Liver (tissue), 3 donors: ENCODE measurements around the gene LPAR3.

Experiments
- EGR1 ChIP-seq, 2 donors: IDR thresholded peaks; 2 replicates each; pipeline ENCODE4 v1.6.1; 2016 to 2018; ENCODE audit warnings: antibody characterized with exemption in 2 of 2, low read depth in 2 of 2
- FOXA1 ChIP-seq: IDR thresholded peaks from 2 replicates; pipeline ENCODE4 v1.6.1; 2016; ENCODE audit warnings: antibody characterized with exemption
- GABPA ChIP-seq, 2 donors: IDR thresholded peaks in 1 of 2; conservative IDR thresholded peaks in 1 of 2; 2 replicates each; pipeline ENCODE4 v1.6.1; 2016; ENCODE audit warnings: antibody characterized with exemption in 2 of 2, mild to moderate bottlenecking in 1 of 2, moderate library complexity in 1 of 2
- HNF4A ChIP-seq, 2 donors: conservative IDR thresholded peaks; 2 replicates each; pipeline ENCODE4 v1.6.1; 2016; ENCODE audit warnings: antibody characterized with exemption in 2 of 2, mild to moderate bottlenecking in 2 of 2
- NR2F2 ChIP-seq: IDR thresholded peaks from 2 replicates; pipeline ENCODE4 v1.6.1; 2016; ENCODE audit warnings: antibody characterized with exemption
- RAD21 ChIP-seq, 2 donors: IDR thresholded peaks; 2 replicates each; pipeline ENCODE4 v1.6.1; 2016; ENCODE audit warnings: antibody characterized with exemption in 2 of 2, mild to moderate bottlenecking in 2 of 2
- SP1 ChIP-seq: IDR thresholded peaks from 2 replicates; pipeline ENCODE4 v1.6.1; 2018; ENCODE audit warnings: antibody characterized with exemption, mild to moderate bottlenecking
- TAF1 ChIP-seq: conservative IDR thresholded peaks from 2 replicates; pipeline ENCODE4 v1.6.1; 2016; ENCODE audit warnings: antibody characterized with exemption, mild to moderate bottlenecking
- YY1 ChIP-seq: IDR thresholded peaks from 2 replicates; pipeline ENCODE4 v1.6.1; 2016; ENCODE audit warnings: antibody characterized with exemption, mild to moderate bottlenecking
- TF ChIP-seq, protein P1 (sequence below): fragments of 150-350 bp; IDR thresholded peaks from 2 replicates; pipeline ENCODE4 v1.5.1; 2017; ENCODE audit warnings: improper control_type of control experiment, low read depth, low read length; ENCODE audit not compliant: missing input control
- TF ChIP-seq, protein P2 (sequence below): IDR thresholded peaks from 2 replicates; pipeline ENCODE4 v1.6.1; 2016; ENCODE audit warnings: antibody characterized with exemption
- TF ChIP-seq, protein P3 (sequence below): IDR thresholded peaks from 2 replicates; pipeline ENCODE4 v1.6.1; 2016; ENCODE audit warnings: antibody characterized with exemption, mild to moderate bottlenecking
- TF ChIP-seq, protein P4 (sequence below): IDR thresholded peaks from 2 replicates; pipeline ENCODE4 v1.6.1; 2016; ENCODE audit warnings: antibody characterized with exemption
- donor health status: healthy.
- donor health status: healthy.

DNA sequence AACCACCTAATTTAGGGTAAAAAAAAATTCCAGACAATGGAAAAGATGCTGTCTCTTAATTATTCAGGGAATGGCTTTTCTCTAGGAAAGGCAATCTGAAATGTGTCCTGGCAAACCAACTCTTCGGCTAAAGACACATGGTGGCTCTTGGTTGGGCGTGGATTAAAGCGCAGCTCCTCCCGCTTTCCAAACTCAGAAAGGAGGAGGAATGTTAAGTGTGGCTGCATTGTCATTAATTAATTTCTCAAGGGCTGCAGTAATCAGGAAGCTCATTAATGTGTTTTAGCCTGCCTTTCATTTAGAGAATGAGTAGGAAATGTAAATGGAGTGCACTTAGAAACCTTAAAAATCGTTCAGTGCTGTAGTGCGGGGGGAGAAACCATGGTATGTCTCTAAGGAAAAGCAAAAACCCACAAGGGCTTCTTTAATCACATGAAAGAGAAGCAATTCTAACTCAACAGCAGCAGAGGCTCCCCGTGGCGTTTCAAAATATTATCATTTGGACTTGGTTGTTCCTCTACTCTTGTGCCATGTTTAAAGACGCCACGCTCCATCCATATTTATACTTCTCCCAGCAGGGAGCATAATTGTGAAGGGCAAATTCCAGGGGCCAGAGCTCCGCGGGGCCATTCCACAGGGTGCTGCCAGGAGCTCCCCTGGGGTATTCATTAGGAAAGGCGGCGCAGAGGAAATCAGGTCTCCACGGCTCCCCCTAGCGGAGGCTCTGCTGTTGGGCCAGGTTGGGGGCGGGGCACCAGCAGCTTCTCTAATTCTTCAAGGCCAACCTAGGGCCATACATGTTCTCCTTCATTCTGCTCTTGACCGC, 110.8 kb downstream of the LPAR3 start:
- TF ChIP-seq, protein P1, sequence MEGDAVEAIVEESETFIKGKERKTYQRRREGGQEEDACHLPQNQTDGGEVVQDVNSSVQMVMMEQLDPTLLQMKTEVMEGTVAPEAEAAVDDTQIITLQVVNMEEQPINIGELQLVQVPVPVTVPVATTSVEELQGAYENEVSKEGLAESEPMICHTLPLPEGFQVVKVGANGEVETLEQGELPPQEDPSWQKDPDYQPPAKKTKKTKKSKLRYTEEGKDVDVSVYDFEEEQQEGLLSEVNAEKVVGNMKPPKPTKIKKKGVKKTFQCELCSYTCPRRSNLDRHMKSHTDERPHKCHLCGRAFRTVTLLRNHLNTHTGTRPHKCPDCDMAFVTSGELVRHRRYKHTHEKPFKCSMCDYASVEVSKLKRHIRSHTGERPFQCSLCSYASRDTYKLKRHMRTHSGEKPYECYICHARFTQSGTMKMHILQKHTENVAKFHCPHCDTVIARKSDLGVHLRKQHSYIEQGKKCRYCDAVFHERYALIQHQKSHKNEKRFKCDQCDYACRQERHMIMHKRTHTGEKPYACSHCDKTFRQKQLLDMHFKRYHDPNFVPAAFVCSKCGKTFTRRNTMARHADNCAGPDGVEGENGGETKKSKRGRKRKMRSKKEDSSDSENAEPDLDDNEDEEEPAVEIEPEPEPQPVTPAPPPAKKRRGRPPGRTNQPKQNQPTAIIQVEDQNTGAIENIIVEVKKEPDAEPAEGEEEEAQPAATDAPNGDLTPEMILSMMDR = peak; percentile 67
- peak; percentile 46 to 75 for TF ChIP-seq RAD21 (IDR thresholded peaks at IDR 0.05)
- no peak for TF ChIP-seq TAF1
- no peak for TF ChIP-seq EGR1 (IDR thresholded peaks at IDR 0.05; ENCODE audit: low read depth in 2 of 2)
- no peak for TF ChIP-seq SP1
- TF ChIP-seq YY1 = no peak
- peak in 1 of 2 donors; percentile 7 for TF ChIP-seq HNF4A (conservative IDR thresholded peaks at IDR 0.05)
- TF ChIP-seq, protein P2, sequence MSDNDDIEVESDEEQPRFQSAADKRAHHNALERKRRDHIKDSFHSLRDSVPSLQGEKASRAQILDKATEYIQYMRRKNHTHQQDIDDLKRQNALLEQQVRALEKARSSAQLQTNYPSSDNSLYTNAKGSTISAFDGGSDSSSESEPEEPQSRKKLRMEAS = no peak
- TF ChIP-seq, protein P3, sequence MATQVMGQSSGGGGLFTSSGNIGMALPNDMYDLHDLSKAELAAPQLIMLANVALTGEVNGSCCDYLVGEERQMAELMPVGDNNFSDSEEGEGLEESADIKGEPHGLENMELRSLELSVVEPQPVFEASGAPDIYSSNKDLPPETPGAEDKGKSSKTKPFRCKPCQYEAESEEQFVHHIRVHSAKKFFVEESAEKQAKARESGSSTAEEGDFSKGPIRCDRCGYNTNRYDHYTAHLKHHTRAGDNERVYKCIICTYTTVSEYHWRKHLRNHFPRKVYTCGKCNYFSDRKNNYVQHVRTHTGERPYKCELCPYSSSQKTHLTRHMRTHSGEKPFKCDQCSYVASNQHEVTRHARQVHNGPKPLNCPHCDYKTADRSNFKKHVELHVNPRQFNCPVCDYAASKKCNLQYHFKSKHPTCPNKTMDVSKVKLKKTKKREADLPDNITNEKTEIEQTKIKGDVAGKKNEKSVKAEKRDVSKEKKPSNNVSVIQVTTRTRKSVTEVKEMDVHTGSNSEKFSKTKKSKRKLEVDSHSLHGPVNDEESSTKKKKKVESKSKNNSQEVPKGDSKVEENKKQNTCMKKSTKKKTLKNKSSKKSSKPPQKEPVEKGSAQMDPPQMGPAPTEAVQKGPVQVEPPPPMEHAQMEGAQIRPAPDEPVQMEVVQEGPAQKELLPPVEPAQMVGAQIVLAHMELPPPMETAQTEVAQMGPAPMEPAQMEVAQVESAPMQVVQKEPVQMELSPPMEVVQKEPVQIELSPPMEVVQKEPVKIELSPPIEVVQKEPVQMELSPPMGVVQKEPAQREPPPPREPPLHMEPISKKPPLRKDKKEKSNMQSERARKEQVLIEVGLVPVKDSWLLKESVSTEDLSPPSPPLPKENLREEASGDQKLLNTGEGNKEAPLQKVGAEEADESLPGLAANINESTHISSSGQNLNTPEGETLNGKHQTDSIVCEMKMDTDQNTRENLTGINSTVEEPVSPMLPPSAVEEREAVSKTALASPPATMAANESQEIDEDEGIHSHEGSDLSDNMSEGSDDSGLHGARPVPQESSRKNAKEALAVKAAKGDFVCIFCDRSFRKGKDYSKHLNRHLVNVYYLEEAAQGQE = no peak
- no peak for TF ChIP-seq FOXA1
- TF ChIP-seq, protein P4, sequence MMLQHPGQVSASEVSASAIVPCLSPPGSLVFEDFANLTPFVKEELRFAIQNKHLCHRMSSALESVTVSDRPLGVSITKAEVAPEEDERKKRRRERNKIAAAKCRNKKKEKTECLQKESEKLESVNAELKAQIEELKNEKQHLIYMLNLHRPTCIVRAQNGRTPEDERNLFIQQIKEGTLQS = no peak
- no peak for TF ChIP-seq GABPA (IDR thresholded peaks at IDR 0.05 in 1 of 2, conservative IDR thresholded peaks at IDR 0.05 in 1 of 2)
- TF ChIP-seq NR2F2 = no peak
